GM21737 (cell line): Measurements from ENCODE around the gene CCL21.
A peak's percentile ranks its signal among the peaks of the same experiment; 100 is the strongest.

Source experiments
- ATAC-seq: cut with Tn5 transposase; IDR thresholded peaks from one replicate; pipeline ENCODE4 v1.9.1; 2021; ENCODE audit warnings: mild to moderate bottlenecking, moderate library complexity; ENCODE audit not compliant: unreplicated experiment

CCL21 gene

GRCh38 chr9:34675048-34675714, 34.8 kb downstream of the CCL21 start:
- no peak for ATAC-seq

GRCh38 chr9:34674440-34674839, 35.5 kb downstream of the CCL21 start:
- ATAC-seq = no peak

- no peak for ATAC-seq
Measured at GRCh38 chr9:34671307-34671706, 38.6 kb downstream of the CCL21 start.

- no peak for ATAC-seq
Measured at GRCh38 chr9:34669809-34670562, 40.0 kb downstream of the CCL21 start.

- peak; percentile 65 for ATAC-seq
Measured at GRCh38 chr9:34665381-34666250, 44.3 kb downstream of the CCL21 start.

- peak; percentile 23 for ATAC-seq
Measured at GRCh38 chr9:34665067-34665380, 44.9 kb downstream of the CCL21 start.

- ATAC-seq = peak; percentile 61
Measured at GRCh38 chr9:34664281-34665066, 45.5 kb downstream of the CCL21 start.

- ATAC-seq = no peak
Measured at GRCh38 chr9:34663303-34663605, 46.7 kb downstream of the CCL21 start.

GRCh38 chr9:34662526-34663302, 47.2 kb downstream of the CCL21 start, which contains the start of gene CCL27:
Gene CCL27 (minus strand): TSS chr9:34662657. CDS start chr9:34662633, 24 bp downstream.
- ATAC-seq = no peak

- no peak for ATAC-seq
Measured at GRCh38 chr9:34659592-34660253, 50.2 kb downstream of the CCL21 start.
